ENCODE measurements around the gene ACTR2. TPM values are rescaled to one million over a fixed set of nuclear protein-coding genes. Genes with fewer than 3 reads are reported as not detected.
"Not testable (repeated sequence)": the region's sequence is repeated elsewhere in the genome, so short reads cannot be mapped to it uniquely, and the experiment has no call there.

The ACTR2 gene
- total and polyA plus RNA-seq, 8 donors: 16.8 to 187 (median 59.4) TPM

DNA sequence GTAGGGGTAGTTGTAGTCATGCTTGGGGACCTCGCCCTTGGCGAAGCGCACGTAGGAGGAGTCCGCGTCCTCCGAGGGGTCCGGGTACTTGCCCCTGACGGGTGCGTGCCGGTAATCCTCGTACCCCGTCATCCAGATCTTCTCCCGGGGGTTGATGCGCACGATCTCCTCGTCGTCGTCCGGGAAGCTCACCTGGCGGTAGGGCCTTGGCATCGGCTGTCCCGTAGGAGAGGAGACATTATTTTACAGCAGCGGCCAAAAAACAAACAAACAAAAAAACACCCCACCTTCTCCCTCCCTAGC lies 86.3 kb downstream of the ACTR2 start:
- Histone ChIP-seq H3K4me3 (no peak overlapping the region), H3K27ac (no peak overlapping the region), H3K36me3 (peaks cover 17 to 64% (median 52%) of the 10 kb centered on the region in 4 donors), H3K27me3 (no peaks in the 10 kb centered on the region), H3K4me1 (peaks cover 22 to 40% (median 32%) of the 10 kb centered on the region in 4 donors), H3K9me3 (no peaks in the 10 kb centered on the region)
- no peak for TF ChIP-seq POLR2A (IDR thresholded peaks at IDR 0.05)
- 98 to 99% (median 98%) methylated on average over 19 to 24 of the region's 24 CpGs for WGBS, 5 donors
- DNase-seq: no peak
- intact Hi-C loops (cut with DNase I; ENCODE audit: low total_unique reads): no loop called here

DNA sequence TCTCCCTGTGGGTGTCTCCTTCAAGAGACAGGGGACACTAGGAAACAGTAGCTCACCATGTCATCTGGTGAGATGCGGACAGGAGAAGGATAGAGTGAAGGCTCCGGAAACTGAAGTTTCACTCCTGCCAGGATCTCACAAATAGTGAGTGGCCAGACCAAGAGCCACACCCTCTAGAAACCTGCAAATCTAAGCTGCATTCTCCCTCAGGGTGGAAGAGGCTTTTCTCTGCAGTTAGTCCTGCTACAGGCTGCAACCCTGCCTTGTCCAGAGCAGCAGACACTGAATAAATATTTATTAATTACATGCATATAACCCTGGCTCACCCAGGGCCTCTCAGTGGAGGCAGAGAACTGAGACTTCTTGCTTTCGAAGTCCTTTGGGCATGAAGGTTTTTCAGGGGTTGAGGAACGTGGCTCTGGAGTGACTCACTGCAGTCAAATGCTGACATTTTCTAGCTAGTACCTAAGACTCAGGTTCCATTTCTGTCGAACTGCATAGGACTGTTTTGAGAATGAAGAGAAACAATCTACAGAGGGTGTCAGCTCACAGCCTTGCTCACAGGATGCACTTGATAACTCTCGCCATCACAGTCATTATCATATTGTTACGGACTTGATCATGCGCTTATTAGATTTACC lies 87.3 kb downstream of the ACTR2 start:
- Histone ChIP-seq H3K27me3 (no peaks in the 10 kb centered on the region), H3K9me3 (no peaks in the 10 kb centered on the region), H3K4me3 (no peak overlapping the region), H3K36me3 (peaks cover 17 to 64% (median 52%) of the 10 kb centered on the region in 4 donors), H3K27ac (peak overlapping the region in 3 of 5 donors; percentile 7 to 79 (median 78)), H3K4me1 (peaks cover 22 to 32% (median 27%) of the 10 kb centered on the region in 4 donors)
- intact Hi-C loops (cut with DNase I; ENCODE audit: low total_unique reads): no loop called here
- TF ChIP-seq EP300 (IDR thresholded peaks at IDR 0.05): no peak
- TF ChIP-seq CTCF (IDR thresholded peaks at IDR 0.05): no peak
- no peak for TF ChIP-seq POLR2A (IDR thresholded peaks at IDR 0.05)
- TF ChIP-seq POLR2AphosphoS5 (IDR thresholded peaks at IDR 0.05): no peak
- no peak for DNase-seq
- 45 to 69% (median 60%) methylated on average over 8 of the region's 8 CpGs for WGBS, 5 donors

DNA sequence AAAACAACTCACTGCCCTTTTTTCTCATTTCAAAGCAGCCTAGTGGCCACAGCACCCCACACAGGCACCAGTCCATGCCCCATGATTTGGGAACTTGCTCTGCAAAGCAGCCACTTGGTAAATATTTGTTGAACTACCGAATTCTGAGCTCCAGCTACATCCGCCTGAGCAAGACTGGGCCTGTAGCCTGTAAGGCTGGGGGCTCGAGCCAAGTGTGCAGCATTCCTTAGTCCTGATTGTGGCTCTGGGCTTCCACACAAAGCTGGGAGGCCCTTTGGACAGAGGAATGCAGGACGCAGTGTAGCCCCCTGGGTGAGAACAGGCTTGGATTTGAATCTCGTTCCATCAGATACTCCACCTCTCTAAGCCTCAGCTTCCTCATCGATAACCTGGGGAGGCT lies 88.4 kb downstream of the ACTR2 start:
- intact Hi-C loops (cut with DNase I; ENCODE audit: low total_unique reads): no loop called here

DNA sequence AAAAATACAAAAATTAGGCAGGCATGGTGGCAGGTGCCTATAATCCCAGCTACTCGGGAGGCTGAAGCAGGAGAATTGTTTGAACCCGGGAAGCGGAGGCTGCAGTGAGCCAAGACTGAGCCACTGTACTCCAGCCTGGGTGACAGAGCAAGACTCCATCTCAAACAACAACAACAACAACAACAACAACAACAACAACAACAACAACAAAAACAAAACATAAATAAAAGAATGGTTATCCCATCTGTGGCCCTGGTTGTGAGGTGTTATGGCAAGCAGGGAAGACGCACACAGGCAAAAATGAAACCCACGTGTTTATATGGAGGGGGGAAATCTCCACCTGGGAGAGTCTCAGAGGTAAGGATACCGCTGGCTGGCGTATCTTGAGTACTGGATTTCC lies 89.7 kb downstream of the ACTR2 start:
- Histone ChIP-seq H3K4me1 (peaks cover 21 to 36% (median 22%) of the 10 kb centered on the region in 4 donors), H3K36me3 (peaks cover 17 to 44% (median 38%) of the 10 kb centered on the region in 4 donors), H3K27ac (peak overlapping the region in 2 of 5 donors; percentile 78 to 79)
- intact Hi-C loops (cut with DNase I; ENCODE audit: low total_unique reads); DNase-seq; H3K9me3 ChIP-seq; H3K27me3 ChIP-seq; H3K4me3 ChIP-seq: not testable (repeated sequence)
- 84 to 98% (median 90%) methylated on average over 7 of the region's 7 CpGs for WGBS, 5 donors

More for the DNA sequence above, 88.4 kb downstream of the ACTR2 start:
- DNase-seq: peak; percentile 84 to 87
- peaks cover 22 to 35% (median 23%) of the 10 kb centered on the region in 4 donors for H3K4me1 ChIP-seq
- H3K27ac ChIP-seq: peak overlapping the region; percentile 41 to 79 (median 78)
- no peaks in the 10 kb centered on the region for H3K27me3 ChIP-seq
- H3K4me3 ChIP-seq: no peak overlapping the region
- no peaks in the 10 kb centered on the region for H3K9me3 ChIP-seq
- TF ChIP-seq CTCF (IDR thresholded peaks at IDR 0.05) (peak in 2 of 7 experiments; percentile 10 to 20), EP300 (IDR thresholded peaks at IDR 0.05) (no peak), POLR2AphosphoS5 (IDR thresholded peaks at IDR 0.05) (peak in 1 of 3 donors; percentile 69), POLR2A (IDR thresholded peaks at IDR 0.05) (no peak)
- H3K36me3 ChIP-seq: peaks cover 17 to 57% (median 50%) of the 10 kb centered on the region in 4 donors
- WGBS, 5 donors: 19 to 36% (median 26%) methylated on average over 6 of the region's 6 CpGs

DNA sequence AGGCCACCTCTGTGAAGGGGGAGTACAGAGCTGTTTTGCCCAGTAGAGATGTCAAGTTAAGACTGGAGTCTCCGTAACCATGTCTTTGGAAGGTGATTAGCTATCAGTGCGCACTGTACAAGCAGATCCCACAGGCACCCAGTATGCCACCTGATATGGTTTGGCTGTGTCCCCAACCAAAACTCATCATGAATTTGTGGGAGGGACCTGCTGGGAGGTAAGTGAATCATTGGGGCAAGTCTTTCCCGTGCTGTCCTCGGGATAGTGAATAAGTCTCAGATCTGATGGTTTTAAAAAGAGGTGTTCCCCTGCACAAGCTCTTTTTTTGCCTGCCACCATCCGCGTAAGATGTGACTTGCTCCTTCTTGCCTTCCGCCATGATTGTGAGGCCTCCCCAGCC lies 90.2 kb downstream of the ACTR2 start:
- Histone ChIP-seq H3K27ac (peak overlapping the region in 1 of 5 donors; percentile 78), H3K36me3 (peaks cover 16 to 39% (median 33%) of the 10 kb centered on the region in 4 donors), H3K27me3 (no peaks in the 10 kb centered on the region), H3K9me3 (no peaks in the 10 kb centered on the region), H3K4me3 (no peak overlapping the region), H3K4me1 (peaks cover 21 to 36% (median 22%) of the 10 kb centered on the region in 4 donors)
- TF ChIP-seq POLR2A (IDR thresholded peaks at IDR 0.05) (no peak), POLR2AphosphoS5 (IDR thresholded peaks at IDR 0.05) (no peak), EP300 (IDR thresholded peaks at IDR 0.05) (no peak), CTCF (IDR thresholded peaks at IDR 0.05) (no peak)
- intact Hi-C loops (cut with DNase I; ENCODE audit: low total_unique reads): no loop called here
- no peak for DNase-seq
- WGBS, 5 donors: 87 to 98% (median 96%) methylated on average over 7 of the region's 7 CpGs
